PC-9 (cell line): ENCODE data around the gene ZNF605.

ENCODE experiments used
- EZH2 ChIP-seq: fragments of 200-600 bp; sonication (generic); IDR thresholded peaks from 2 replicates; pipeline ENCODE4 v1.8.0; 2017; ENCODE audit warnings: antibody characterized with exemption, low read depth
- TF ChIP-seq, protein P1 (sequence below): fragments of 200-600 bp; sonication (generic); conservative IDR thresholded peaks from 2 replicates; pipeline ENCODE4 v1.6.1; 2017; ENCODE audit warnings: mixed run types, antibody characterized with exemption, mild to moderate bottlenecking, moderate library complexity

- TF ChIP-seq, protein P1, sequence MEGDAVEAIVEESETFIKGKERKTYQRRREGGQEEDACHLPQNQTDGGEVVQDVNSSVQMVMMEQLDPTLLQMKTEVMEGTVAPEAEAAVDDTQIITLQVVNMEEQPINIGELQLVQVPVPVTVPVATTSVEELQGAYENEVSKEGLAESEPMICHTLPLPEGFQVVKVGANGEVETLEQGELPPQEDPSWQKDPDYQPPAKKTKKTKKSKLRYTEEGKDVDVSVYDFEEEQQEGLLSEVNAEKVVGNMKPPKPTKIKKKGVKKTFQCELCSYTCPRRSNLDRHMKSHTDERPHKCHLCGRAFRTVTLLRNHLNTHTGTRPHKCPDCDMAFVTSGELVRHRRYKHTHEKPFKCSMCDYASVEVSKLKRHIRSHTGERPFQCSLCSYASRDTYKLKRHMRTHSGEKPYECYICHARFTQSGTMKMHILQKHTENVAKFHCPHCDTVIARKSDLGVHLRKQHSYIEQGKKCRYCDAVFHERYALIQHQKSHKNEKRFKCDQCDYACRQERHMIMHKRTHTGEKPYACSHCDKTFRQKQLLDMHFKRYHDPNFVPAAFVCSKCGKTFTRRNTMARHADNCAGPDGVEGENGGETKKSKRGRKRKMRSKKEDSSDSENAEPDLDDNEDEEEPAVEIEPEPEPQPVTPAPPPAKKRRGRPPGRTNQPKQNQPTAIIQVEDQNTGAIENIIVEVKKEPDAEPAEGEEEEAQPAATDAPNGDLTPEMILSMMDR: no peak
- TF ChIP-seq EZH2: no peak
Measured at GRCh38 chr12:132937476-132937875, 18.6 kb downstream of the ZNF605 start.
